ENCODE results near the gene CDK14.

CDK14 gene

DNA sequence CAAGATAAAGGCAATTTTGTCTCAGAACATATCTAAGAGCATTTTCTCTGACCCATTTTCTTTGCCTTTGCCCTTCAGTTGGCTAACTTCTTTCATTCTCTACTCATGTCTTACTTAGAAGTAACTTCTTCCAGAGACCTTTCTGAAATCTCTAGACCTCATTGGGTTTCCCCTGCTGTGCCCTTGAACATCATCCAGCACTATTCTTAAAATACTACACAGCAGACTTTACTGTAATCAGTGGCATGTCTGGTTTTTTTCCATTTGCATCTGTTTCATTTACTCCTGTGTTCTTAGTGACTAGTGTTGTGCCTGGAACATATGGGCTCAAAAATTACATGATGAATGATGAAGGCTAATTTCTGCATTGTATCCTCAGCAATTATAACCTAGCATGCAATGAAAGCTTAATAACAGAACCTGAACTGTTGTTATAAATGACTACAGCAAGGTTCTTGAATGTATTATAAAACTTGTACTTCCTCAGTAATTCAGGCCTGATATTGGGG is 301.9 kb downstream of the CDK14 start:
- Histone ChIP-seq H2BK120ac (ENCODE audit: insufficient read depth, low read length, poor library complexity) (no peak overlapping the region), H3K79me1 (ENCODE audit: low read length) (no peaks in the 10 kb centered on the region), H4K8ac (ENCODE audit: low read depth, low read length) (no peak overlapping the region), H2BK5ac (ENCODE audit: low read depth, low read length, poor library complexity) (no peak overlapping the region), H3K4ac (ENCODE audit: low read depth, low read length) (no peak overlapping the region), H2AFZ (ENCODE audit: insufficient read depth, low read length, poor library complexity) (no peak overlapping the region), H3K9ac (ENCODE audit: low read length) (no peak overlapping the region), H3K23ac (ENCODE audit: low read length) (no peak overlapping the region), H2AK5ac (ENCODE audit: low read length) (no peak overlapping the region), H3K27ac (ENCODE audit: low read depth, low read length) (no peak overlapping the region), H3K4me3 (ENCODE audit: low read depth, low read length) (no peak overlapping the region), H2BK12ac (ENCODE audit: low read length) (no peak overlapping the region), H3K9me3 (ENCODE audit: insufficient read depth, low read depth, low read length) (no peaks in the 10 kb centered on the region), H3K14ac (ENCODE audit: low read length) (no peak overlapping the region), H3K4me2 (ENCODE audit: low read length) (no peak overlapping the region), H3K36me3 (ENCODE audit: control insufficient read depth in 1 of 2, insufficient read depth in 2 of 2, low read length in 2 of 2) (no peaks in the 10 kb centered on the region), H3K4me1 (ENCODE audit: control insufficient read depth in 1 of 2, insufficient read depth in 2 of 2, low read length in 2 of 2) (no peaks in the 10 kb centered on the region), H3K27me3 (ENCODE audit: insufficient read depth, low read length) (no peaks in the 10 kb centered on the region), H4K91ac (ENCODE audit: low read depth, low read length) (no peak overlapping the region), H4K12ac (ENCODE audit: low read depth, low read length) (no peak overlapping the region), H3K79me2 (ENCODE audit: control insufficient read depth, insufficient read depth, low read length, poor library complexity) (no peaks in the 10 kb centered on the region), H3K18ac (ENCODE audit: low read length) (no peak overlapping the region)
- no peak for DNase-seq

- Histone ChIP-seq H3K79me2 (ENCODE audit: control insufficient read depth, insufficient read depth, low read length, poor library complexity) (no peaks in the 10 kb centered on the region), H3K27me3 (ENCODE audit: insufficient read depth, low read length) (no peaks in the 10 kb centered on the region), H3K4ac (ENCODE audit: low read depth, low read length) (no peak overlapping the region), H4K91ac (ENCODE audit: low read depth, low read length) (no peak overlapping the region), H3K23ac (ENCODE audit: low read length) (no peak overlapping the region), H3K4me1 (ENCODE audit: control insufficient read depth in 1 of 2, insufficient read depth in 2 of 2, low read length in 2 of 2) (no peaks in the 10 kb centered on the region), H3K18ac (ENCODE audit: low read length) (no peak overlapping the region), H3K9ac (ENCODE audit: low read length) (no peak overlapping the region), H3K27ac (ENCODE audit: low read depth, low read length) (no peak overlapping the region), H3K4me3 (ENCODE audit: low read depth, low read length) (no peak overlapping the region), H2BK5ac (ENCODE audit: low read depth, low read length, poor library complexity) (no peak overlapping the region), H4K8ac (ENCODE audit: low read depth, low read length) (no peak overlapping the region), H3K14ac (ENCODE audit: low read length) (no peak overlapping the region), H3K36me3 (ENCODE audit: control insufficient read depth in 1 of 2, insufficient read depth in 2 of 2, low read length in 2 of 2) (no peaks in the 10 kb centered on the region), H4K12ac (ENCODE audit: low read depth, low read length) (no peak overlapping the region), H2AFZ (ENCODE audit: insufficient read depth, low read length, poor library complexity) (no peak overlapping the region), H2BK120ac (ENCODE audit: insufficient read depth, low read length, poor library complexity) (no peak overlapping the region), H3K9me3 (ENCODE audit: insufficient read depth, low read depth, low read length) (no peaks in the 10 kb centered on the region), H2AK5ac (ENCODE audit: low read length) (no peak overlapping the region), H3K79me1 (ENCODE audit: low read length) (no peaks in the 10 kb centered on the region), H2BK12ac (ENCODE audit: low read length) (no peak overlapping the region), H3K4me2 (ENCODE audit: low read length) (no peak overlapping the region)
- WGBS (ENCODE audit: extremely low coverage, insufficient coverage, insufficient read length) = no CpG with 5 or more reads among the region's 4 CpGs
- DNase-seq = no peak
Observed at GRCh38 chr7:90900628-90901356, 304.7 kb downstream of the CDK14 start.

GRCh38 chr7:90903841-90904240 is 307.7 kb downstream of the CDK14 start:
- Histone ChIP-seq H2AK5ac (ENCODE audit: low read length) (no peak overlapping the region), H4K91ac (ENCODE audit: low read depth, low read length) (no peak overlapping the region), H3K9me3 (ENCODE audit: insufficient read depth, low read depth, low read length) (no peaks in the 10 kb centered on the region), H3K23ac (ENCODE audit: low read length) (no peak overlapping the region), H3K18ac (ENCODE audit: low read length) (no peak overlapping the region), H2BK12ac (ENCODE audit: low read length) (no peak overlapping the region), H3K14ac (ENCODE audit: low read length) (no peak overlapping the region), H3K36me3 (ENCODE audit: control insufficient read depth in 1 of 2, insufficient read depth in 2 of 2, low read length in 2 of 2) (no peaks in the 10 kb centered on the region), H3K27me3 (ENCODE audit: insufficient read depth, low read length) (no peaks in the 10 kb centered on the region), H4K8ac (ENCODE audit: low read depth, low read length) (no peak overlapping the region), H3K4me2 (ENCODE audit: low read length) (no peak overlapping the region), H3K4me3 (ENCODE audit: low read depth, low read length) (no peak overlapping the region), H2BK5ac (ENCODE audit: low read depth, low read length, poor library complexity) (no peak overlapping the region), H3K27ac (ENCODE audit: low read depth, low read length) (no peak overlapping the region), H3K9ac (ENCODE audit: low read length) (no peak overlapping the region), H4K12ac (ENCODE audit: low read depth, low read length) (no peak overlapping the region), H3K4ac (ENCODE audit: low read depth, low read length) (no peak overlapping the region), H2AFZ (ENCODE audit: insufficient read depth, low read length, poor library complexity) (no peak overlapping the region), H3K79me2 (ENCODE audit: control insufficient read depth, insufficient read depth, low read length, poor library complexity) (no peaks in the 10 kb centered on the region), H2BK120ac (ENCODE audit: insufficient read depth, low read length, poor library complexity) (no peak overlapping the region), H3K4me1 (ENCODE audit: control insufficient read depth in 1 of 2, insufficient read depth in 2 of 2, low read length in 2 of 2) (no peaks in the 10 kb centered on the region), H3K79me1 (ENCODE audit: low read length) (no peaks in the 10 kb centered on the region)
- WGBS (ENCODE audit: extremely low coverage, insufficient coverage, insufficient read length) = no CpG with 5 or more reads among the region's 3 CpGs
- no peak for DNase-seq

DNA sequence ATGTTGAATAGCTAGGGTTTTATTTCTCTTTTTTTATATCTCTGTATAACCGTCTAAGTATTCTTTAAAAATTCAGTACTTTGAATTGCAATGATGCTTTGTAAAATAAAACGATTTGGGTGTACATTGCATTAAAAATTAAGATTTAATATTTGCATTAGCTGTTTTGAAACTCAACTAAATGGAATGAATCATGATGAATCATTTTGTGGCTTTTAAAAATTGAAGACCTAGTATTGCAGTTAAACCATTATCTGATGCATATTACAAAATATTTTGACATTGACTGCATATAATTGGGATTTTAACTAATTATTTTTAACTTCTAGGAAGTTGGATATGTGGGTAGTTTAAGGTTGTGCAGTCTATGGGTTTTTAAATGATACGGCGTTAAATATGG is 314.0 kb downstream of the CDK14 start:
- Histone ChIP-seq H3K79me2 (ENCODE audit: control insufficient read depth, insufficient read depth, low read length, poor library complexity) (no peaks in the 10 kb centered on the region), H3K36me3 (ENCODE audit: control insufficient read depth in 1 of 2, insufficient read depth in 2 of 2, low read length in 2 of 2) (no peaks in the 10 kb centered on the region), H2BK5ac (ENCODE audit: low read depth, low read length, poor library complexity) (no peak overlapping the region), H3K9ac (ENCODE audit: low read length) (no peak overlapping the region), H3K14ac (ENCODE audit: low read length) (no peak overlapping the region), H3K18ac (ENCODE audit: low read length) (no peak overlapping the region), H3K27ac (ENCODE audit: low read depth, low read length) (no peak overlapping the region), H3K4me1 (ENCODE audit: control insufficient read depth in 1 of 2, insufficient read depth in 2 of 2, low read length in 2 of 2) (no peaks in the 10 kb centered on the region), H3K4me3 (ENCODE audit: low read depth, low read length) (no peak overlapping the region), H2AFZ (ENCODE audit: insufficient read depth, low read length, poor library complexity) (no peak overlapping the region), H3K4ac (ENCODE audit: low read depth, low read length) (no peak overlapping the region), H3K4me2 (ENCODE audit: low read length) (no peak overlapping the region), H2BK12ac (ENCODE audit: low read length) (no peak overlapping the region), H4K91ac (ENCODE audit: low read depth, low read length) (no peak overlapping the region), H2BK120ac (ENCODE audit: insufficient read depth, low read length, poor library complexity) (no peak overlapping the region), H4K12ac (ENCODE audit: low read depth, low read length) (no peak overlapping the region), H2AK5ac (ENCODE audit: low read length) (no peak overlapping the region), H4K8ac (ENCODE audit: low read depth, low read length) (no peak overlapping the region), H3K23ac (ENCODE audit: low read length) (no peak overlapping the region), H3K79me1 (ENCODE audit: low read length) (no peaks in the 10 kb centered on the region), H3K27me3 (ENCODE audit: insufficient read depth, low read length) (no peaks in the 10 kb centered on the region), H3K9me3 (ENCODE audit: insufficient read depth, low read depth, low read length) (no peaks in the 10 kb centered on the region)
- DNase-seq = no peak
- WGBS (ENCODE audit: extremely low coverage, insufficient coverage, insufficient read length) = no CpG with 5 or more reads among the region's 4 CpGs
